ENCODE data around the gene CENPN. TPM values are rescaled to one million over a fixed set of nuclear protein-coding genes. Genes with fewer than 3 reads are reported as not detected.

CENPN gene
- total and polyA plus RNA-seq, 2 of the 13 experiments (the other 11 are each of a cell fraction or from before 2014, with no cell fraction given) = 29.7 to 129 TPM

DNA sequence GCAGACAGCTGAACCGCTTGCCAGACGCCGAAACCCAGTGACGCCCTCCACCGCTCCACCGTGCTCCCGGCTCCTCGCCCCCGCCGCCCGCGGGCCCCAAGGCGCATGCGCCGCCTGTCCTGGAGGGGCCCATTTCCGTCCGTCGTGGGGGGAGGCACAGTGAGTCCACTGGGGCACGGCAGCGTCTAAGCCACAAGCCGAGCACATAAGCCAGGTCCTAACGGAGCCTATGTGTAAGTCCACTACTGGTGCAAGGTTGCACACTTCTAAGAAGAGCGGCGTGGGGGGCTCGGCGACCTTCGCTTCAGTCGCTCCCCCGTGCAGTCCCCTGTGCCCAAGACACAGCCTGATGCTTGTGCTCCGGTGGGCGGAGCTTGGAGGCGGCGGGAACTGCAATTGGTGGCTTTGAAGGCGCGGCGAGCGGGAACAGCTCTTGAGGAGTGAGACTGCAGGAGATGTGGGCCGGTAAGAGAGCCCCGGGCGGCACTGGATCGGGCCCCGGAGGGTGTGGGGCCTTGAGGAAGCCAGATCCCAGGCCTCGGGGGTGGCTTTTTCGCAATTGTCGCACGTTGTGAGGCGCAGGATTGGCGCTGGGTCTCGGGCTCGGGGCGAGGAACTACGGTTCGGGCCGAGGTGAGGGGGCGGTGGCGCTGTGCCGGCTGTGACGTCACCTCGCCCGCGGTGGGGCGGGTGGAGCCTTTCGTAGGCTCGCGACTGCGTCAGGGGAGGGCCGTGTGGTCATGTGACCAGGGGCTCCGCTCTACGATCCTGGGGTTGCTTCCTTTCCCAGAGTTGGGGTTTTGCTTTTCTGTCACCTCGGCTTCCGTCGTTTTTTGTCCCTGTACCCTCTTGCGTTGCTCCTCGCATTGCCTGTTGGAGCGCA is at the start of gene CENPN, which contains the start of gene CMC2 (continued):
- TF ChIP-seq, protein P1, sequence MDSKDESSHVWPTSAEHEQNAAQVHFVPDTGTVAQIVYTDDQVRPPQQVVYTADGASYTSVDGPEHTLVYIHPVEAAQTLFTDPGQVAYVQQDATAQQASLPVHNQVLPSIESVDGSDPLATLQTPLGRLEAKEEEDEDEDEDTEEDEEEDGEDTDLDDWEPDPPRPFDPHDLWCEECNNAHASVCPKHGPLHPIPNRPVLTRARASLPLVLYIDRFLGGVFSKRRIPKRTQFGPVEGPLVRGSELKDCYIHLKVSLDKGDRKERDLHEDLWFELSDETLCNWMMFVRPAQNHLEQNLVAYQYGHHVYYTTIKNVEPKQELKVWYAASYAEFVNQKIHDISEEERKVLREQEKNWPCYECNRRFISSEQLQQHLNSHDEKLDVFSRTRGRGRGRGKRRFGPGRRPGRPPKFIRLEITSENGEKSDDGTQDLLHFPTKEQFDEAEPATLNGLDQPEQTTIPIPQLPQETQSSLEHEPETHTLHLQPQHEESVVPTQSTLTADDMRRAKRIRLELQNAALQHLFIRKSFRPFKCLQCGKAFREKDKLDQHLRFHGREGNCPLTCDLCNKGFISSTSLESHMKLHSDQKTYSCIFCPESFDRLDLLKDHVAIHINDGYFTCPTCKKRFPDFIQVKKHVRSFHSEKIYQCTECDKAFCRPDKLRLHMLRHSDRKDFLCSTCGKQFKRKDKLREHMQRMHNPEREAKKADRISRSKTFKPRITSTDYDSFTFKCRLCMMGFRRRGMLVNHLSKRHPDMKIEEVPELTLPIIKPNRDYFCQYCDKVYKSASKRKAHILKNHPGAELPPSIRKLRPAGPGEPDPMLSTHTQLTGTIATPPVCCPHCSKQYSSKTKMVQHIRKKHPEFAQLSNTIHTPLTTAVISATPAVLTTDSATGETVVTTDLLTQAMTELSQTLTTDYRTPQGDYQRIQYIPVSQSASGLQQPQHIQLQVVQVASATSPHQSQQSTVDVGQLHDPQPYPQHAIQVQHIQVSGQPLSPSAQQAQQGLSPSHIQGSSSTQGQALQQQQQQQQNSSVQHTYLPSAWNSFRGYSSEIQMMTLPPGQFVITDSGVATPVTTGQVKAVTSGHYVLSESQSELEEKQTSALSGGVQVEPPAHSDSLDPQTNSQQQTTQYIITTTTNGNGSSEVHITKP (CRISPR knock-in tag; IDR thresholded peaks at IDR 0.05; ENCODE audit: low read depth) = peak; percentile 100
- no peak for TF ChIP-seq SOX6 (IDR thresholded peaks at IDR 0.05)
- peak; percentile 52 for TF ChIP-seq SOX6 (CRISPR knock-in tag; IDR thresholded peaks at IDR 0.05)
- TF ChIP-seq TCF7L2 (IDR thresholded peaks at IDR 0.05; ENCODE audit: low read depth, low read length) = no peak
- peak; percentile 95 for TF ChIP-seq ATF7 (IDR thresholded peaks at IDR 0.05)
- TF ChIP-seq ATF7 (CRISPR knock-in tag; IDR thresholded peaks at IDR 0.05) = peak; percentile 97
- TF ChIP-seq ZNF615 (CRISPR knock-in tag; IDR thresholded peaks at IDR 0.05; ENCODE audit: borderline replicate concordance) = no peak
- TF ChIP-seq TBP (CRISPR knock-in tag; IDR thresholded peaks at IDR 0.05) = peak; percentile 71; the same call in 1 of the 2 replicates
- no peak for TF ChIP-seq ZBTB1 (CRISPR knock-in tag; IDR thresholded peaks at IDR 0.05; ENCODE audit: borderline replicate concordance)
- peak; percentile 66 for TF ChIP-seq MXD4 (CRISPR knock-in tag; IDR thresholded peaks at IDR 0.05)
- TF ChIP-seq, protein P2, sequence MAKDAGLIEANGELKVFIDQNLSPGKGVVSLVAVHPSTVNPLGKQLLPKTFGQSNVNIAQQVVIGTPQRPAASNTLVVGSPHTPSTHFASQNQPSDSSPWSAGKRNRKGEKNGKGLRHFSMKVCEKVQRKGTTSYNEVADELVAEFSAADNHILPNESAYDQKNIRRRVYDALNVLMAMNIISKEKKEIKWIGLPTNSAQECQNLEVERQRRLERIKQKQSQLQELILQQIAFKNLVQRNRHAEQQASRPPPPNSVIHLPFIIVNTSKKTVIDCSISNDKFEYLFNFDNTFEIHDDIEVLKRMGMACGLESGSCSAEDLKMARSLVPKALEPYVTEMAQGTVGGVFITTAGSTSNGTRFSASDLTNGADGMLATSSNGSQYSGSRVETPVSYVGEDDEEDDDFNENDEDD (CRISPR knock-in tag; IDR thresholded peaks at IDR 0.05; ENCODE audit: borderline replicate concordance) = peak; percentile 98
- TF ChIP-seq, protein P3, sequence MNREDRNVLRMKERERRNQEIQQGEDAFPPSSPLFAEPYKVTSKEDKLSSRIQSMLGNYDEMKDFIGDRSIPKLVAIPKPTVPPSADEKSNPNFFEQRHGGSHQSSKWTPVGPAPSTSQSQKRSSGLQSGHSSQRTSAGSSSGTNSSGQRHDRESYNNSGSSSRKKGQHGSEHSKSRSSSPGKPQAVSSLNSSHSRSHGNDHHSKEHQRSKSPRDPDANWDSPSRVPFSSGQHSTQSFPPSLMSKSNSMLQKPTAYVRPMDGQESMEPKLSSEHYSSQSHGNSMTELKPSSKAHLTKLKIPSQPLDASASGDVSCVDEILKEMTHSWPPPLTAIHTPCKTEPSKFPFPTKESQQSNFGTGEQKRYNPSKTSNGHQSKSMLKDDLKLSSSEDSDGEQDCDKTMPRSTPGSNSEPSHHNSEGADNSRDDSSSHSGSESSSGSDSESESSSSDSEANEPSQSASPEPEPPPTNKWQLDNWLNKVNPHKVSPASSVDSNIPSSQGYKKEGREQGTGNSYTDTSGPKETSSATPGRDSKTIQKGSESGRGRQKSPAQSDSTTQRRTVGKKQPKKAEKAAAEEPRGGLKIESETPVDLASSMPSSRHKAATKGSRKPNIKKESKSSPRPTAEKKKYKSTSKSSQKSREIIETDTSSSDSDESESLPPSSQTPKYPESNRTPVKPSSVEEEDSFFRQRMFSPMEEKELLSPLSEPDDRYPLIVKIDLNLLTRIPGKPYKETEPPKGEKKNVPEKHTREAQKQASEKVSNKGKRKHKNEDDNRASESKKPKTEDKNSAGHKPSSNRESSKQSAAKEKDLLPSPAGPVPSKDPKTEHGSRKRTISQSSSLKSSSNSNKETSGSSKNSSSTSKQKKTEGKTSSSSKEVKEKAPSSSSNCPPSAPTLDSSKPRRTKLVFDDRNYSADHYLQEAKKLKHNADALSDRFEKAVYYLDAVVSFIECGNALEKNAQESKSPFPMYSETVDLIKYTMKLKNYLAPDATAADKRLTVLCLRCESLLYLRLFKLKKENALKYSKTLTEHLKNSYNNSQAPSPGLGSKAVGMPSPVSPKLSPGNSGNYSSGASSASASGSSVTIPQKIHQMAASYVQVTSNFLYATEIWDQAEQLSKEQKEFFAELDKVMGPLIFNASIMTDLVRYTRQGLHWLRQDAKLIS (CRISPR knock-in tag; IDR thresholded peaks at IDR 0.05) = no peak
- TF ChIP-seq CAMTA2 (CRISPR knock-in tag; IDR thresholded peaks at IDR 0.05; ENCODE audit: borderline replicate concordance) = peak; percentile 73; the same call in 1 of the 2 replicates
- TF ChIP-seq ZNF12 (CRISPR knock-in tag; IDR thresholded peaks at IDR 0.05) = no peak
- TF ChIP-seq ZBTB42 (CRISPR knock-in tag; IDR thresholded peaks at IDR 0.05) = peak; percentile 74
- no peak for TF ChIP-seq MYNN (CRISPR knock-in tag; IDR thresholded peaks at IDR 0.05; ENCODE audit: low read depth)
- TF ChIP-seq ZSCAN12 (CRISPR knock-in tag; IDR thresholded peaks at IDR 0.05) = no peak
- 0 out of 2 replicates have a peak, but pooled peaks have one; percentile 32 for TF ChIP-seq ZNF556 (CRISPR knock-in tag; IDR thresholded peaks at IDR 0.05; ENCODE audit: borderline replicate concordance)
- TF ChIP-seq, protein P4, sequence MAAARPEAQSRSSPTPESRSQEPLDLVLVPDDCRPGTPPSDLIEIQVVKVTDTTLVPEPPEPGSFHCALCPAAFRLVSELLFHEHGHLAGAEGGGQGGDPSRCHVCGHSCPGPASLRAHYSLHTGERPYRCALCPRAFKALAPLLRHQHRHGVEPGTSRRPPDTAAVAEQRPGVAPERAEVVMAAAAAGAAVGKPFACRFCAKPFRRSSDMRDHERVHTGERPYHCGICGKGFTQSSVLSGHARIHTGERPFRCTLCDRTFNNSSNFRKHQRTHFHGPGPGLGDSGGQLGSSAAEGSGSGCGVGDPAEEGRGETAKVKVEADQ (CRISPR knock-in tag; IDR thresholded peaks at IDR 0.05; ENCODE audit: borderline replicate concordance) = no peak
- 0 out of 2 replicates have a peak, but pooled peaks have one; percentile 22 for TF ChIP-seq ZNF674 (CRISPR knock-in tag; IDR thresholded peaks at IDR 0.05; ENCODE audit: low read depth)

All from HepG2 (cell line).